ENCODE results near the gene SURF2. TPM values are rescaled to one million over a fixed set of nuclear protein-coding genes. Genes with fewer than 3 reads are reported as not detected.

The SURF2 gene
- total and polyA plus RNA-seq, 8 donors: 11.8 to 23.0 (median 16.3) TPM

- intact Hi-C loops (cut with DNase I): no loop called here
- H3K27me3 ChIP-seq: no peaks in the 10 kb centered on the region
- H3K9me3 ChIP-seq: no peaks in the 10 kb centered on the region
- no peak for TF ChIP-seq CTCF (IDR thresholded peaks at IDR 0.05)
- no peak for ATAC-seq
- peaks cover 0 to 73% of the 10 kb centered on the region in 2 donors for H3K36me3 ChIP-seq
- DNase-seq: no peak
- peaks cover 9 to 33% of the 10 kb centered on the region in 2 donors for H3K4me1 ChIP-seq
- H3K4me3 ChIP-seq: peak overlapping the region; percentile 75 to 93
- H3K27ac ChIP-seq: peak overlapping the region; percentile 84 to 94
Observed at GRCh38 chr9:133348718-133349573, 7.4 kb upstream of the SURF2 start.

- no peaks in the 10 kb centered on the region for H3K9me3 ChIP-seq
- H3K4me1 ChIP-seq: peaks cover 13 to 41% of the 10 kb centered on the region in 2 donors
- no peak overlapping the region for H3K27ac ChIP-seq
- peak overlapping the region in 1 of 2 donors; percentile 93 for H3K4me3 ChIP-seq
- peaks cover 0 to 62% of the 10 kb centered on the region in 2 donors for H3K36me3 ChIP-seq
- TF ChIP-seq CTCF (IDR thresholded peaks at IDR 0.05): no peak
- ATAC-seq (no peak), DNase-seq (peak in 1 of 4 donors; percentile 13)
- intact Hi-C loops (cut with DNase I): no loop called here
- no peaks in the 10 kb centered on the region for H3K27me3 ChIP-seq
Observed at GRCh38 chr9:133349965-133350616, 6.3 kb upstream of the SURF2 start.

DNA sequence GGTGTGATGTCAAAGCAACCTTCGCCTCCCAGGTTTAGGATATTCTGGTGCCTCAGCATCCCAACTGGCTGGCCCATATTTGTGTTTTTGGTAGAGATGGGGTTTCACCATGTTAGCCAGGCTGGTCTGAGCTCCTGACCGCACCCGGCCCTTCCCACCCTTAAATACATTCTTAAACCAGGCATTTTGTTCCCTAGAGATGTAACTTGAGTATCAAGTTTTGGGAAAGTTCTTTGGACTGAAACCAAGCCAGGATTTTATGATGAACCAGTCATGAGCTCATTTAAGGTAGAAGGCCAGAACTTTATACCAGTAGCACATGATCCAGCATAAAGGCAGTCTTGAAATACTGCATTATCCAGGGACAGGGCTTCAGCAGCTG, 4.8 kb upstream of the SURF2 start:
- no peaks in the 10 kb centered on the region for H3K9me3 ChIP-seq
- DNase-seq (peak in 1 of 4 donors; percentile 4), ATAC-seq (no peak)
- no peaks in the 10 kb centered on the region for H3K27me3 ChIP-seq
- no peak for TF ChIP-seq CTCF (IDR thresholded peaks at IDR 0.05)
- peaks cover 0 to 52% of the 10 kb centered on the region in 2 donors for H3K36me3 ChIP-seq
- no peak overlapping the region for H3K4me3 ChIP-seq
- peaks cover 21 to 41% of the 10 kb centered on the region in 2 donors for H3K4me1 ChIP-seq
- no peak overlapping the region for H3K27ac ChIP-seq
- intact Hi-C loops (cut with DNase I): no loop called here

DNA sequence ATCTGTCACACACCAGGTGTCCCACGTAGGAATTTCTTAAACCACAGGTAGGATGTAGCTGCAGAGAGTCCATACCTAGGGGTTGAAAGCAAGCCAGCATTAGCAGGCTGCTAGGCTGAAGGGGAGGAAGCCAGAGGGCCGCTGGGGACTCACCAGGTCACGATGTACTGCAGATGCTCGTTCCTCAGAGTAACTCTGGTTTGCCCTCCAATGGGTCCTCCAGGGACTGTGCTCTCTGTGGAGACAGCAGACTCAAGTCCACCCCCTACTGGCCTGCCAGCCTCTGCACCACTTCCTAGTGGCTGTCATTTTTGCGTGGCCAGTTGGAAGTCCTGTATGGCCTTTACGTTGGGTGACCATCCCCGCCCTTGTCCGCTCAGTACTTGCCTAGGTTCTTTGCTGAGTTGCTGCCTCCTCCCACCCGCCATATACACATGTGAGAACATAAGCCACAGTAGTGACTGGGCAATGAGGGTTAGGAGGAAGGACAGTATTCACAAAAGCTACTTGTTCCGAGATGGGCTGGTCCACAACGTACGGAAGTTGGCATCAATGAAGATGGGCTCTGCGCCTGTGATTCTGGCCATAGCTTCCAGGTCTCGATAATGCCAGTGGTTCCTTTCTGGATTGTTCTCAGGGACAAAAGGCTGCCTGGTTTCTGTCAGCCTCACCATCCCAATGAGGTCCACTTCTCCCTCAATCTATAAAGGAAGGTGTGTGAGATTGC, 4.3 kb upstream of the SURF2 start:
- H3K27ac ChIP-seq: no peak overlapping the region
- DNase-seq: peak in 1 of 4 donors; percentile 73
- intact Hi-C loops (cut with DNase I): no loop called here

More for the DNA sequence above, 4.3 kb upstream of the SURF2 start:
- peak; percentile 36 to 49 for TF ChIP-seq CTCF (IDR thresholded peaks at IDR 0.05)
- Histone ChIP-seq H3K4me1 (peaks cover 24 to 40% of the 10 kb centered on the region in 2 donors), H3K4me3 (no peak overlapping the region), H3K9me3 (no peaks in the 10 kb centered on the region), H3K36me3 (peaks cover 0 to 52% of the 10 kb centered on the region in 2 donors), H3K27me3 (no peaks in the 10 kb centered on the region)
- no peak for ATAC-seq

All from left lung (tissue), 10 donors.